DMS79 (cell line): ENCODE results near the gene SULT1C3.
"Not testable (repeated sequence)": the region's sequence is repeated elsewhere in the genome, so short reads cannot be mapped to it uniquely, and the experiment has no call there.

Experiments
- DNase-seq: peaks from one replicate; lab custom pipeline; 2025; lab: John Stamatoyannopoulos, UW

The SULT1C3 gene

DNA sequence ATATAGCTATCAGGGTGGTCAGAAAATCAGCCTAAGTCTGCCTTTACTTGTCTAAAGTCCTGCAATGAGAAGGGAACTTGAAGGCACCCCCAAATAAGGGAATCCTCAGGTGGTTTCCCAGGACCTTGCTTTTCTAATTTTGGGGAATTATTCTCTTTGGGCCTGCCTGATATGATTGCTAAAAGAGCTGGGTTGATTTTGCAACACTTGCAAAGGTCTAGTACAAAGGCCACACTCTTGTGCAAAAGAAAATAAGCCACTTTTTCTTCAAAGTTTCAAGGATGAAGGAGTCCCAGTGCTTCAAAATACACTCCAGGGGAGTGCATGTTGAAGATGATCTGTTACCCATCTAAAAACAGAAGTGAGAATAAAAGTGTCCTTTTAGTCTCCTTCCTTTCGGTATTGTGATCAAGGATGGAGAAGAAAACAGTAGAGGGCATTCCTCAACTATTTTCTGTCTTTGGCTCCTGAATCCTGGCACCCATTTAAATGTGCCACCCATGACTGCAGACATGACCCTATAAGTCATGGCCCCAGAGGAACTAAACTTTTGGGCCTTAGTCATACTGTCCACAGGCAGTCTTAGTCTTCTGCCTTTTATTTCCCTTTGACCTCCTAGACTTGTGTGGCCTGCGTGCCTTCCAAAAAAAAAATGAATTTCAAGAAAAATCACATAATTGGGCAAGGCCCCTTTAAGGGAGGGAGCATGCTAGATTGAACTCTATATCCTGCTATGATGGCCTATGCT is 5.1 kb downstream of the SULT1C3 start:
- no peak for DNase-seq

DNA sequence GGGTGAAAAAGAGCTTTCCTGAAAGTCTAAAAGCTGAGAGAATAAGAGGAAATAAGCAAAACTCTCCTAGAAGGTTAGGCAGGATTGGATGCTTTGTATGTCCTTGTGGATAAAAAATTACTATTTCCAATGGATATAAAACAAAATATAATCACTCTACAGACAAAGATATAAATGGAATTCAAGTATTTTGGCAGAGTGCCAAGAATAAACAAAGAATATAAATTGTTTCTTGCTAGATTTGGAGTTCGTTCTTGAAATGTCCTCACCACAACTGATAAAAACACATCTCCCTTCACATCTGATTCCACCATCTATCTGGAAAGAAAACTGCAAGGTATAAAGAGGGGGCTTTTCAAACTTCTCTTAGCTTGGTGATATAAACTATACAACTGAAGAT is 13.3 kb downstream of the SULT1C3 start:
- no peak for DNase-seq

DNA sequence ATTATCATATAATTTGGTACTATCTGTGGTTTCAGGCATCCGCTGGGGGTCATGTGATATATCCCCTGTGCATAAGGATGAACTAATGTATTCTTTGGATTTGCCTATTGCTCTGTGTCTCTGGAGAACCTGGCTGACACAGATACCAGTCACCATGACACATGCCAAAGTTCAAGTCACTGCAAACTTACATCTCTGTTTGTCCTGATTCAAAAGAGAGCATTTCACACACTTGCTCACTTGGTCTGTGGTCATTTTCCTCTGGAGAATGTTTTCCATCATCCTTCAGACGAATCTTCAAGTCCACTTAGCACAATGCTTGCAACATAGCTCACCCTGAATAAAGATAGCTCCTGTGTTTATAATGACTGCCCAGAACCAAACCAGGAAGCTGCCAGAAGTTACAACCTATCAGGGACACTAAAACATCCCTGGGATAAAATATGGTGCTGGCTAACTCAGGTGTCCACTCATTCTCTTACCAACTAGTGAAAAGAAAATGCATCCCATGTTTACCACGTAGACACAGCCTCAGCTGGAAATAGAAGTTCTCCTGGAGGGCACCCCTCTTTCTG is 18.1 kb downstream of the SULT1C3 start:
- DNase-seq, result no peak

DNA sequence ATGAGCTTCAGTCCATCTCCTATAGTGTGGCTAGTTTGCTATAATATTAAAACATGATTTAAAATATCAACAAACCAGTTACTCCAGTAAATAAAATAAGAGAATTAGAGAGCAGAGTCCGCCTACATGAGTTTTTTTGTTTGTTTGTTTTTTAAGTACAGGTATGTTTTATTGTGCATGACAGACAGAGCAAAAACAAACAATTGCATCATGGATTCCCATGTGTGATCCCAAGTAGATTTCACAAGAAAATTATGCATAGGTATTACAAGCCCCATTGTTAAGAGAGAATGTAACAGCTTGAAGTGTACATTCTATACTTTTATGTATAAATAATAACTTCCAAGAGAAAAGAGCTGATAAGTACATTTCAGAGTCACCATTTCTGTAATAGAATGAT is 21.0 kb downstream of the SULT1C3 start:
- no peak for DNase-seq

DNA sequence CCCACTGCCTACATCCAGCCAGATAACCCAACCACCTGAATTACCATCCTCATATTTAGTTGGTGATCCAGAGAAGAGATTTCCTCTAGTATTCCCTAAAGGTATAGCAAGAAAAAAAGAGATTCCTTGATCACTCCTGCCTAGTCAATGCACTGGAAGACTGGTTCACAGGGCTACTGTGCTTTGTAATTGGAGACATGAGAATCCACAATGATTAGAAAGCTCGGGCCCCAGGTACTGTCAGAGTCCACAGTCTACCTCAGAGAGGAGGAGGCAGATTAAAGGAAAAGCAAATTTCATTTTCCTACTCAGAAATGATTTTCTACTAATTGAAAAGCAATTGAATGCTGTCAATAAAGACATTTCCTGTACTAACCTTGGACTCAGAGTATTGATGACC is 22.3 kb downstream of the SULT1C3 start:
- no peak for DNase-seq

DNA sequence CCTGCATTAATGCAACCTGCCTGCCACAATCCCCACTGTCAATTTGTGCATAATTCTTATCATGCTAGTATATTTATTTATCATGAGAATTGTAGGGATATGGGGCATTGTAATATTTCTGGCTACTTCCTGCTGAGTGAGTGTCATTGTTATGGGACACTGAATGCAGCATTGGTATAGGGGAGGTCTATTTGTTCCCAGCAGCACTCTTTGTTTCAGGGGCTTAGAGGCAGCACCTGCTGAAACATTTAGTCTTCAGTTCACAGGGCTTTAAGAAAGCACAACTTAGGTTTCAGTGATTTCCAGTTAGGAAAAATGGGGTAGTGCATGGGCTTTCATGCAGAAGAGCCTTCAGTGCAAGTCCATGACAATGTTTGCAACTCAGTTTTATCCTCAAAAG is 23.6 kb downstream of the SULT1C3 start:
- no peak for DNase-seq

DNA sequence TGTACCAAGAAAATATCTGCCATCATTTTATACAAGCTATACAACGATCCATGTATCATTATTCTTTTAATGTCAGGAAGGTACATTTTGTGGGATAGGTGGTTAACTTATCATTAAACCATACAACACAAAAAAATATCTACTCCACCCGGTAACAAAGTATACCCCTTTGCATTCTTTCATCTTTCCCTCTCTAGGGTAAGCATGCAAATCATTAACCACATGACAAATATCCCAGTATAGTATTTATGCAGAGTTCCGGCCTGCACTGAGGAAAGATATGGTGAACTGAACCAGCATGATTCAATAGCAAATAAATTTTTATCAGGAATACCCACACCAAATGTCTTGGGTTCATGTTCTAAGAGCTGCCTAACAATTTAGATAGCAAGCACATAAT is 26.4 kb downstream of the SULT1C3 start:
- no peak for DNase-seq

DNA sequence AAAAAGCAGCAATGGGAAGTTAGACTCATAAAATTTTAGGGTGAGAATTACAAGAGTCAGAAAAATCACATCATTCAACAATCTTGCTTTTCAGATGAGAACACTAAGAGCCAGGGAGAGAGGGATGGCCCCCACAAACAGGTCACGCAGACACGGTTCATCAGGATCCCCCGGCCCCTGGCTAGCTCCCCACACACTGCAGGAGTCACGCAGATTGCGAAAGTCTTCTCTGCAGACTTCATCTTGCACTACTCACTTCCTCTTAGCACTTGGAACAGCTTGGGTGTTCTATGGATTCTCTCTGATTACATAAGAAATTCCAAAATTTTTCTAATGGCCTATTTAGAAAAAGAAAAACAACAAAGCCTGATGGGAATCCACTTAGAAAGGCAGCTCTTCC is 27.3 kb downstream of the SULT1C3 start:
- no peak for DNase-seq

DNA sequence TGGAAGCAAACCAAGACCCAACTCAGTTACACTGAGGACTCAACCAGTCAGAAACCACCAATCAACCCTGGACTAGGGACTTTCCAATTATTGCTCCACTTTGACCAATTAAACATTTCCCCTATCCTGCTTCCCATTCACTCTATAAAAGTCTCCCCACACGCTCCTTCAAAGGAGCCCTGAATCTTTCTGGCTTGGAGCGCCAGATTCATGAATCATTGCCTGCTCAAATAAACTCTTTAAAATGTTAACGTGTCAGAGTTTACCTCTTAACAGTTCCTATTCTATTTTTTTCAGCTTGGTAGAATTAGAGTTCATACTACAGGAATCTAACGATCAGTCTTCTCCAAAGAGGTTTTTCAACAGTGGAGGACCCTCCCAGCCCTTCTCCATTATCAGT is 28.2 kb downstream of the SULT1C3 start:
- no peak for DNase-seq

DNA sequence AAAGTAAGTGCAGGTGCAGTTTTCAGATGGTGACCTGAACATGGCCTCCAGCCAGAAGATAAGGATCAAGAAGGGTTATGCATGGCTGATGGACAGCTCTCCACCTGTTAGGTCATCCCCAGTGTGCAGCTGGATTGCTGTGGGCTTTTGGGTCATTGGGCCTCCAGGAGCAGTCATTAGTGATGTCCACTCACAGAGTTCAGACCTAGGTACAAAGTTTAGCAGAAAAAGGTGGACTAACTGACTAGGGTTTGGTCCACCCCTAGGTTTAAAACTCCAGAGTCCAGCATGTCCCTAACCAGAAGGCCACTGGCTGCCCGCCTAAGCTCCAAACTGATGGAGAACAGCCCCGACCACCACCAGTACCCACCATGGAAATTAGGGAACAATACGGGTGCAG is 30.6 kb downstream of the SULT1C3 start:
- no peak for DNase-seq

DNA sequence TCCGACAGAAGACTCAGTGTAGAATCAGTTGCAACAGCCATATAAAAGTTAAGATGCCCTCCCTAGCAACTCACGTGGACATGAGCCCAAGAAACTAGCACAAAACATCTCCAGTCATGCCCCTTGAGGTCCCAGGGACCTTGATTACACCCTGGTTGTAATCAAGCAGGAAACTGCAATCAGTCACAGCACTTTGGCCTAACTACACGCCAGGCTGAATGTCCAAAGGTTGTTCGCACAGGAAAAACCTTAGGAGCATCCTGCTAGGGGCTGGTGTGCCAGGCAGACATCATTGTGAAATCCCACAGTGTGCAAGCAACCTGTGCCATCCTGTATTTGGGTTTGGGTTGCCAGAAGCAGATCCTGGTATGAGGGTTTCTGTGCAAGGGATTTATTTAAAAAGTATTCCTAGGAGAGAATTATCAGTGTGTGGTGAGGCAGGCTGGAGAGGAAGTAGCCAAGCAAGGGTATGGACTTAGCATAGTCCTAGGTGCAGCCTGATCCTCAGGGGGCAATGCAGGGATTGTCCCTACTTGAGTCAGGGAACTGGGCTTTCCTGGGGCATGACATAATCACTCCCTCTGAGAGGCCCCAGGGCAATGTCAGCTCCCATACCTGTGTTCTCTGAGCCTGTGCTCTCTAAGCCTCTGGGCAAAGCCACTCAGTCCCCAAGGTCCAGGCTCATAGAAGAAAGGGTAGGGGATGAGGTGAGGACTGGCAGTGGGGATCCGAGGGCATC is 31.2 kb downstream of the SULT1C3 start:
- no peak for DNase-seq

DNA sequence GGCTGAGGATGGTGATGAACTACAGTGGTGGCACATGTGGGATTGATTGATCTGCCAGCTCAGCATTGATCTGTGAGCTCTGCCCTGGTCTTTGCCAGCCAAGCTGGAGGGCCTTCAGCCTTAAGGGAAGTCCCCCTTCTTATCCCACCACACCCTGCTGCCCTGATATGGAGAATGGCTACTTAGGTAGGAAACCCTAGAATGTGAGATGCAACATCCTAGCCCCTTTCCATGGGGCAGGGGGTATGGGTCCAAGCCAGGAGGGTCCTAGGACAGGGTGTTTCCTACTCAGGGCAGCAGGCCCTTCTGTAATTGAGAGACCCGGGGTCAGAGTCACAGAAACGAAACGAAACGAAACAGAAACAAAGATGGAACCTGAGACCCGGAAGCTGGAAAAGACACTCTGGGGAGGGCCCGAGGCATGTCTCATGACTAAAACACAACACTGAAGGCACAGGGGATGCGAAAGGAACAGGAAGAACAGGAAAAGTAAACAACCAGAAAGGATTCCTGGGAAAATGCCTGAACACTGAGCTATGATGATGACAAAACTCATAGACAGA is 32.0 kb downstream of the SULT1C3 start:
- no peak for DNase-seq

DNA sequence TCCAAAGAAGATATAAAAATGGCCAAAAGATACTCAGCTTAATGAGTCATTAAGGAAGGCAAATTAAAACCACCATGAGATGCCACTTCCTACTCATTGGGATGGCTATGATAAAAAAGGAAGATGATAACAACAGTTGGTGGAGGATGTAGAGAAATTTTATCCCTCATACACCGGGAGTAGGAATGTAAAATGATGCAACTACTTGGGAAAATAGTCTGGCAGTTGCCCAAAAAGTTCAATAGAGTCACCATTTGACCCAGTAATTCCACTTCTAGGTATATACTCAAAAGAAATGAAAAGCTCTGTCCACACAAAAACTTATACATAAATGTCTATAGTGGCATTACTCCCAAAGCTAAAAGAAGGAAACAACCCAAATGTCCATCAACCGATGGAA is 38.9 kb downstream of the SULT1C3 start:
- DNase-seq, result no peak

DNA sequence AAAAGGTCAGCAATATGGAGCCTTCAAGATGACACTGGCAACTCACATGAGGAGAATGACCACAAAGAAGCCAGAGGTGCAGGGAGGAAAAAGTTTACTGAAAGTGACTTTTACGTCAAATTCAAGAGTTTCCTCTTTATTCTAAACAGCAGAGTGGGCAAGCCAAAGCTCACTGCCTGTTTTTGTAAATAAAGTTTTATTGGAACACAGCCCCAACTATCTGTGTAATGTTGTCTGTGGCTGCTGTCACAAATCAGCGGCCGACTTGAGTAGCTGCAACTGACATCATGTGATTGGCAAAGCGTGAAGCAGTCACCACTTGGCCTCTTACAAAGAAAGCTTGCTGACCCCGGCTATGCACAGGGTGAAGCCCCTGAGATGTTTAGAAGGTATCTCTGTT is 39.7 kb downstream of the SULT1C3 start:
- DNase-seq, result no peak

DNA sequence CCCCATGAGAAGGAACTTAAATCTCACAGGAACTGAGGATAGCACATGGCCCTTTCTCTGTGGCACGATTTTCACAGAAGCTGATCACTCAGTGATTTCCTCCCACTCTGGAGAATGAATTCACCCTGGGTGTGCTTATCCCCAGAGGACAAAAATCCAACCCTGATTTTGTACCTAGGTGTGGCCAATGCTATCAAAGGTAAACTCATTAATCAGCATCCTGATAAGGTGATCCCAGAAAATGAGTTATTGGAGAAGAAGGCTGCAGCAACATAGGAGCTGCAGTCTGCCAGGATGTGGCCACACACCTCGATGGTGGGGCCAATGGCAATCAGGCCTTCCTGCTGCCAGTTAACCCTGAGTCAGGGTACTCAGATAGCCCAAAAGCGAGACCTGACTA is 40.7 kb downstream of the SULT1C3 start:
- no peak for DNase-seq

DNA sequence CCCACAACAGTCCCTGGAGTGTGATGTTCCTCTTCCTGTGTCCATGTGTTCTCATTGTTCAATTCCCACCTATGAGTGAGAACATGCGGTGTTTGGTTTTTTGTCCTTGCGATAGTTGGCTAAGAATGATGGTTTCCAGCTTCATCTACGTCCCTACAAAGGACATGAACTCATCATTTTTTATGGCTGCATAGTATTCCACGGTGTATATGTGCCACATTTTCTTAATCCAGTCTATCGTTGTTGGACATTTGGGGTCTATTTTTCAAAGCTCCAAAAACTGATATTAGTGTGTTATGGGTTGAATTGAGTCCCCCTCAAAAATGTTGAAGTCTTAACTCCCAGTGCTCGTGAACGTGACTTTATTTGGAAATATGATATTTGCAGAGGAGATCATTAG is 44.8 kb downstream of the SULT1C3 start:
- DNase-seq, result not testable (repeated sequence)

DNA sequence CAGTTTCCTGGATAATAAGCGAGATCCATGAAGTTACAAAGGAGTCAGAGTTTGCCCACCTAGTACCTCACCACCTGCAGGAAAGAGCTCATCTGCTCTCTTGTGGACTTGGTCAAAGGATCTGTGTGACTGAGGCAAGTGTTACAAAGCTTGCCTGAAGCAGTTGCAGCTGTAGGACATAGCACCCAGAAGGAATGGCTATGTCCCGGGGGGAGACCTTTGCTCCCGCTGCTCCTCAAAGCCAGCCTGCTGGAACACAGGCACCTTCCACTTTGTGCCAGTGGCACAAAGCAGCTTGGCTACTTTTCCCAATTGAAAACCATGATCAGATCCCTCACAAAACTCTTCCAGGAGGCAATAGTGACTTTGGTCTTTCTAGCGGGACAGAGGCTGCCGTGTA is 45.8 kb downstream of the SULT1C3 start:
- DNase-seq, result no peak

DNA sequence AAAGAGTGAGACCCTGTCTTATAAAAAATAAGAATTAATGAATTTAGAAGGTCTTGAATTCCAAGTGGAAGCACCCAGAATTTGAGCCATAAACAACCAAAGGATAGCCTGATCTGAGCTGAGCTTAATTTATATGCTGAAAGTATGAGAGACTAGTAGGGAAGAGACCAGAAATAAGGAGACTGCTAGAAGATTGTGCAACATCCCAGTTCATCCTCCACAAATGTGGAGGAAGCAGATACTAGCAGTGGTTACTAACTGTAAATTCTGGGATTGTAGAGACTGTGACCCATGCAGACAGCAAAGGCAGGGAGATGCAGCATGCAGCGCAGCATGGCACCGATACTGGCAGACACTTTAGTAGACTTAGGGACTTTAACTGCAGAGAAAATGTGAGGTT is 47.4 kb downstream of the SULT1C3 start:
- no peak for DNase-seq

DNA sequence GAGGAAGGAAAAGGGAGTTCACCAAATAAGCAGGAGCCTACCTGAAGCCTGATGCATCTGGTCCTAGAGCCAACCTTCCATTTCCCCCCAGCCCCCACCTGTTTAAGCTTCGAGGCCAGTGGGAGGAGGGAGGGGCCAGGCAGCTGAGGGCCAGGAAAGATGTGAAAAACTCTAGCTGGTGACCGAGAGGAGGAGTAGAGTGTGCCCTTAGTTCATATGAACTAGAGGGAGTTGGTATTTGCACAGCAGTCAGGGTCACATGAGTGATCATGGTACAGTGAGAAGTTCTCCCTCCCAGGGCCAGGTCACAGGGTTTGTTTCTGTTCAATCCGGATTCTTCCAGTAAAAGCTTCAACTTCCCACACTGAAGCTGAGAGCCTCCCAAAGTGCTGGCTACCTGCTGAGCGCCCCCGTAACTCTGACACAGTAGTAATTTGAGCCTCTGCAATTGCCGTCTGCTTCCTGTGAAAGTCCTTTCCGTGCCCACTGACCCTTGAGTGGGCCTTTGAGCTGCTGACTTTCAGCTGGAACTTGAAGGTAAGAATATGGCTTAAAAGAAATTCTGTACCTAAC is 48.9 kb downstream of the SULT1C3 start, which contains the start of gene SULT1C2:
Gene SULT1C2, plus strand, starts transcription at position 362 of the 573 bp plus-strand sequence. CDS start 4,773 bp downstream, outside the sequence.
- DNase-seq, result peak; percentile 89

DNA sequence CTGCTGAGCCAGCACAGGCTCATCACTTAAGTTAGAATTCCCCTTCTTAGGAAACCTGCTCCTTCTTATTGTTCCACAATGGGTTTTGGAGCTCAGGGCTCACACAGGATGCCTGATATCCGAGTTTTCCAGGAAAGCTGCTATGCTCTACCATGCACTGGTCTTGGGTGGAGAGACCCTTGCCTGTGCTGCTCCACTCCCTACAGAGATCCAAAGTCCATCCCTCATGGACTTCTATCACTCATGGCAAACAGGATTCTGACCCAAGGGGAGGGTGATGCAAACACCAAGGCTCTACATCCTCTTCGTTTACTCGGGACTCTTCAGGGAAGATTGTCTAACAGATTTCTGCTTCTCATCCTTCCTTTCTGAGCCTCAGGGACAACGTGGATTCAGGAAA is 54.1 kb downstream of the SULT1C3 start:
- DNase-seq, result no peak

DNA sequence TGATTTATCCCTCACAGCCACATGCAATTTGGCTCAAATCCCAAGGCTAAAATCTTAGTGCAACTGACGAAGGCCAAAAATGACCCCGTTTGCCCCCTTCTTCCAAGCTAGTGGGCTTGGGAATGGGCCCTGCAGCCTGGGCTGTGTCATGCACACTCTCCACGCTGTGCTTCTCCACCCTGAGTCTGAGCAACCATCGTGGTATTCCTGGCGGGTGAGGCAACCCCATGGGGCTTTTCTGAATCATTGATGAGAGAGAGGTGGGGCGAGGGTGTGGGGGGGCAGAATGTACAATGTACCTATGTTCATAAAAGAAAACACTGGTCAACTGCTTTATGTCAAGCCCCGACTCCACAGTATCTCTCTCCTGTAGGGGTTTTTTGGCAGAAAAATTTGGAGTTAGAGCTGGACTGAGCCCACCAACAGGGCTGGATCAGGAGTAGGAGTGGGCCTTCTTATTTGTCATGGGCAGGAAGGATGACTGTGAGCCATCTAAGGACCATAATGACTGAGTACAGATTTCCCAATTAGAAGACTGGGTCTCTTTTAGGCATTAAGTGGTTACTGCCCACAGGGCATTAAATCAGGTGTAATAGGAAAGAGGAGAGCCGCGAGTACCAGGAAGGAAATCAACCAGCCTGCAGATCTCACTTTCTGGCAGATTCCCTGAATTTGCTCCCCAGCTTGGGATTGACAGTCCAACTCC is 57.8 kb downstream of the SULT1C3 start:
- DNase-seq, result no peak

DNA sequence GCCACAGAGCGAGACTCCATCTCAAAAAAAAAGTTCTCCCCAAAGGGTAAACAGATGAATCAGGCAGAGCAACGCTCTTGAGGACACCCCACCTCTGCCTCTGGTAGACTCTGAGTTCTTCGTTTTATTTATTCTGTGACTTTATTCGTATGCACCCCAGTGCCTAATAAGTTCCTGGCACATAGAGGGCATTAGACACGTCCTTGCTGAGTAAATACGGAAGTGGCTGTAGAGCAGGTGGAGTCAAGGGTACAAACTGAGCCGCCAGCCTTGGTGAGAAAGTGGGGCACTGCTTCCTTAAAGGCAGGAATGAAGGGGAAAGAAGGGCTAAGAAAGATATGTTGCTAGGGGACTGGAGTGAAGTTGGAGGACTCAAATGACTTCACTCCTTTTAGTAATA is 61.8 kb downstream of the SULT1C3 start:
- DNase-seq, result no peak
